ENCODE measurements around the gene SMYD3. TPM values are rescaled to one million over a fixed set of nuclear protein-coding genes. Genes with fewer than 3 reads are reported as not detected.

The SMYD3 gene
- total RNA-seq, 1 experiment from 2014 or later = 29.6 TPM

GRCh38 chr1:246293366-246294121 is 213.5 kb downstream of the SMYD3 start:
- no peak overlapping the region for H3K27ac ChIP-seq
- no peak overlapping the region for H2AFZ ChIP-seq
- no peak overlapping the region for H3K4me2 ChIP-seq
- no peak for DNase-seq
- BruUV-seq (replicated peaks) = no TSS peak
- CTCF ChIA-PET = no interaction called here
- H3F3A ChIP-seq (ENCODE audit: insufficient read depth, low read depth) = no peaks in the 10 kb centered on the region
- intact Hi-C loops (cut with micrococcal nuclease; ENCODE audit: unreplicated experiment) = no loop called here
- H4K20me1 ChIP-seq (ENCODE audit: insufficient read depth) = no peaks in the 10 kb centered on the region
- TF ChIP-seq CTCF (conservative IDR thresholded peaks at IDR 0.05) = no peak
- TF ChIP-seq EZH2 (IDR thresholded peaks at IDR 0.05; ENCODE audit: low read depth) = no peak
- no peaks in the 10 kb centered on the region for H3K9me2 ChIP-seq (ENCODE audit: insufficient read depth)
- H3K4me3 ChIP-seq = no peak overlapping the region
- no peaks in the 10 kb centered on the region for H3K9me3 ChIP-seq (ENCODE audit: insufficient read depth, low read depth)
- H3K4me1 ChIP-seq (replicated peaks; ENCODE audit: insufficient read depth) = no peaks in the 10 kb centered on the region
- H3K79me2 ChIP-seq (ENCODE audit: low read depth) = no peaks in the 10 kb centered on the region
- H3K36me3 ChIP-seq (ENCODE audit: low read depth) = no peaks in the 10 kb centered on the region
- POLR2A ChIA-PET (ENCODE audit: unreplicated experiment) = no interaction called here
- H3K27me3 ChIP-seq (ENCODE audit: insufficient read depth, low read depth) = no peaks in the 10 kb centered on the region

GRCh38 chr1:246292571-246292970 is 214.5 kb downstream of the SMYD3 start:
- Histone ChIP-seq H3K4me2 (no peak overlapping the region), H4K20me1 (ENCODE audit: insufficient read depth) (no peaks in the 10 kb centered on the region), H3F3A (ENCODE audit: insufficient read depth, low read depth) (no peaks in the 10 kb centered on the region), H3K36me3 (ENCODE audit: low read depth) (no peaks in the 10 kb centered on the region), H3K27me3 (ENCODE audit: insufficient read depth, low read depth) (no peaks in the 10 kb centered on the region), H3K9me3 (ENCODE audit: insufficient read depth, low read depth) (no peaks in the 10 kb centered on the region), H2AFZ (no peak overlapping the region), H3K9me2 (ENCODE audit: insufficient read depth) (no peaks in the 10 kb centered on the region), H3K4me3 (no peak overlapping the region), H3K4me1 (replicated peaks; ENCODE audit: insufficient read depth) (no peaks in the 10 kb centered on the region), H3K79me2 (ENCODE audit: low read depth) (no peaks in the 10 kb centered on the region), H3K27ac (no peak overlapping the region)
- ChIA-PET CTCF (no interaction called here), POLR2A (ENCODE audit: unreplicated experiment) (no interaction called here)
- BruUV-seq (replicated peaks) = no TSS peak
- DNase-seq = no peak
- TF ChIP-seq CTCF (conservative IDR thresholded peaks at IDR 0.05) (no peak), EZH2 (IDR thresholded peaks at IDR 0.05; ENCODE audit: low read depth) (no peak)
- intact Hi-C loops (cut with micrococcal nuclease; ENCODE audit: unreplicated experiment) = no loop called here

- H3K36me3 ChIP-seq (ENCODE audit: low read depth) = no peaks in the 10 kb centered on the region
- H3K9me3 ChIP-seq (ENCODE audit: insufficient read depth, low read depth) = no peaks in the 10 kb centered on the region
- no peaks in the 10 kb centered on the region for H3K9me2 ChIP-seq (ENCODE audit: insufficient read depth)
- no peaks in the 10 kb centered on the region for H3K27me3 ChIP-seq (ENCODE audit: insufficient read depth, low read depth)
- no peaks in the 10 kb centered on the region for H4K20me1 ChIP-seq (ENCODE audit: insufficient read depth)
- H3K4me3 ChIP-seq = no peak overlapping the region
- intact Hi-C loops (cut with micrococcal nuclease; ENCODE audit: unreplicated experiment) = no loop called here
- DNase-seq = no peak
- BruUV-seq (replicated peaks) = no TSS peak
- CTCF ChIA-PET = interaction anchor here (0.6 kb wide), 1 partner anchor 303 kb away, joined by 4 read pairs; no protein-coding TSS in a partner anchor
- no peak overlapping the region for H3K27ac ChIP-seq
- no peaks in the 10 kb centered on the region for H3K79me2 ChIP-seq (ENCODE audit: low read depth)
- POLR2A ChIA-PET (ENCODE audit: unreplicated experiment) = interaction anchor here (0.6 kb wide), 1 partner anchor 19 kb away, joined by 3 read pairs; no protein-coding TSS in a partner anchor
- no peak overlapping the region for H2AFZ ChIP-seq
- TF ChIP-seq EZH2 (IDR thresholded peaks at IDR 0.05; ENCODE audit: low read depth) (no peak), CTCF (conservative IDR thresholded peaks at IDR 0.05) (no peak)
- H3K4me2 ChIP-seq = no peak overlapping the region
- H3K4me1 ChIP-seq (replicated peaks; ENCODE audit: insufficient read depth) = no peaks in the 10 kb centered on the region
- no peaks in the 10 kb centered on the region for H3F3A ChIP-seq (ENCODE audit: insufficient read depth, low read depth)
These were observed 216.0 kb downstream of the SMYD3 start for GRCh38 chr1:246291127-246291526.
